Eye (tissue), 1 donor: Measurements from ENCODE around the gene OLFM3.

ENCODE experiments used
- DNase-seq: peaks from one replicate; pipeline ENCODE4 v3.0.0-alpha.2; 2015

OLFM3 gene

GRCh38 chr1:101996825-101997465 lies at the start of gene OLFM3:
OLFM3 (minus strand) TSS chr1:101996926.
- peak; percentile 86 for DNase-seq

GRCh38 chr1:102045752-102046151 lies 49.0 kb upstream of the OLFM3 start:
- no peak for DNase-seq

- DNase-seq, result no peak
Measured at GRCh38 chr1:102032534-102032933, 35.8 kb upstream of the OLFM3 start.

- no peak for DNase-seq
Measured at GRCh38 chr1:102019530-102019929, 22.8 kb upstream of the OLFM3 start.

GRCh38 chr1:102015728-102016127 lies 19.0 kb upstream of the OLFM3 start:
- no peak for DNase-seq

- DNase-seq, result no peak
Measured at GRCh38 chr1:102002057-102002456, 5.3 kb upstream of the OLFM3 start.

- DNase-seq, result peak; percentile 62
Measured at GRCh38 chr1:101995984-101996745, 561 bp downstream of the OLFM3 start.

GRCh38 chr1:101993710-101994109 lies 3.0 kb downstream of the OLFM3 start:
- DNase-seq, result no peak

- no peak for DNase-seq
Measured at GRCh38 chr1:101992821-101993575, 3.7 kb downstream of the OLFM3 start.

- DNase-seq, result no peak
Measured at GRCh38 chr1:101980974-101981373, 15.8 kb downstream of the OLFM3 start.

GRCh38 chr1:101977266-101977665 lies 19.5 kb downstream of the OLFM3 start:
- DNase-seq, result no peak

GRCh38 chr1:101976161-101976560 lies 20.6 kb downstream of the OLFM3 start:
- DNase-seq, result no peak

GRCh38 chr1:101975371-101975770 lies 21.4 kb downstream of the OLFM3 start:
- no peak for DNase-seq

- DNase-seq, result no peak
Measured at GRCh38 chr1:101974599-101975274, 22.0 kb downstream of the OLFM3 start.

GRCh38 chr1:101971304-101971703 lies 25.4 kb downstream of the OLFM3 start:
- no peak for DNase-seq

GRCh38 chr1:101967871-101968270 lies 28.9 kb downstream of the OLFM3 start:
- DNase-seq, result no peak

- DNase-seq, result peak; percentile 1
Measured at GRCh38 chr1:101965341-101965740, 31.4 kb downstream of the OLFM3 start.

- DNase-seq, result peak; percentile 31
Measured at GRCh38 chr1:101964708-101965107, 32.0 kb downstream of the OLFM3 start.

GRCh38 chr1:101960142-101960541 lies 36.6 kb downstream of the OLFM3 start:
- peak; percentile 32 for DNase-seq

GRCh38 chr1:101959456-101959855 lies 37.3 kb downstream of the OLFM3 start:
- DNase-seq, result no peak

GRCh38 chr1:101957771-101958170 lies 39.0 kb downstream of the OLFM3 start:
- DNase-seq, result no peak

- no peak for DNase-seq
Measured at GRCh38 chr1:101953623-101954022, 43.1 kb downstream of the OLFM3 start.

- no peak for DNase-seq
Measured at GRCh38 chr1:101945884-101946283, 50.8 kb downstream of the OLFM3 start.
